ENCODE measurements around the gene ABCD1.
"Not testable (repeated sequence)": the region's sequence is repeated elsewhere in the genome, so short reads cannot be mapped to it uniquely, and the experiment has no call there.

The ABCD1 gene

DNA sequence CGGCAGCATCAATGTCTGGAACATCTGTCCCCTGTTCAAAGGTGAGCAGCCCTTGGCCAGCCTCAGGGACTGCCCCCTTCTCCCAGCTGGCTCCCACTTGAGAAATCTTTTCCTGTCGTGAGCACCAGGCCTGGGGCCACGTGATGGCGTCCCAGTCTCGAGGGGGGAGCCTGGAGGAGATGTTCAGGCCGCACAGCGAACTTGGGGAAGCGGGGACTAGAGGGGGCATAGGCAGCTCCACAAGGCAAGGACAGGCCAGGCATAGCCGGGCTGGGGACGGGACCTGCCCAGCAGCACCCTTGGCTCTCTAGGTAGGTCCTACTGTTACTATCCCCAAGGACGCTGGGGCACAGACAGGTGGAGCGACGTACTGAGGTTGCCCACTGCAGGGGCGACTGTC, 34.2 kb upstream of the ABCD1 start:
- H3K4me3 ChIP-seq (ENCODE audit: low read depth, low read length): no peak overlapping the region
- in situ Hi-C loops (cut with HindIII; ENCODE audit: low sequenced_read_pairs): no loop called here
- no peak for DNase-seq (ENCODE audit: low read depth, low spot score)
- TF ChIP-seq, protein P1, sequence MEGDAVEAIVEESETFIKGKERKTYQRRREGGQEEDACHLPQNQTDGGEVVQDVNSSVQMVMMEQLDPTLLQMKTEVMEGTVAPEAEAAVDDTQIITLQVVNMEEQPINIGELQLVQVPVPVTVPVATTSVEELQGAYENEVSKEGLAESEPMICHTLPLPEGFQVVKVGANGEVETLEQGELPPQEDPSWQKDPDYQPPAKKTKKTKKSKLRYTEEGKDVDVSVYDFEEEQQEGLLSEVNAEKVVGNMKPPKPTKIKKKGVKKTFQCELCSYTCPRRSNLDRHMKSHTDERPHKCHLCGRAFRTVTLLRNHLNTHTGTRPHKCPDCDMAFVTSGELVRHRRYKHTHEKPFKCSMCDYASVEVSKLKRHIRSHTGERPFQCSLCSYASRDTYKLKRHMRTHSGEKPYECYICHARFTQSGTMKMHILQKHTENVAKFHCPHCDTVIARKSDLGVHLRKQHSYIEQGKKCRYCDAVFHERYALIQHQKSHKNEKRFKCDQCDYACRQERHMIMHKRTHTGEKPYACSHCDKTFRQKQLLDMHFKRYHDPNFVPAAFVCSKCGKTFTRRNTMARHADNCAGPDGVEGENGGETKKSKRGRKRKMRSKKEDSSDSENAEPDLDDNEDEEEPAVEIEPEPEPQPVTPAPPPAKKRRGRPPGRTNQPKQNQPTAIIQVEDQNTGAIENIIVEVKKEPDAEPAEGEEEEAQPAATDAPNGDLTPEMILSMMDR (IDR thresholded peaks at IDR 0.05; ENCODE audit: low read depth, low read length): no peak

DNA sequence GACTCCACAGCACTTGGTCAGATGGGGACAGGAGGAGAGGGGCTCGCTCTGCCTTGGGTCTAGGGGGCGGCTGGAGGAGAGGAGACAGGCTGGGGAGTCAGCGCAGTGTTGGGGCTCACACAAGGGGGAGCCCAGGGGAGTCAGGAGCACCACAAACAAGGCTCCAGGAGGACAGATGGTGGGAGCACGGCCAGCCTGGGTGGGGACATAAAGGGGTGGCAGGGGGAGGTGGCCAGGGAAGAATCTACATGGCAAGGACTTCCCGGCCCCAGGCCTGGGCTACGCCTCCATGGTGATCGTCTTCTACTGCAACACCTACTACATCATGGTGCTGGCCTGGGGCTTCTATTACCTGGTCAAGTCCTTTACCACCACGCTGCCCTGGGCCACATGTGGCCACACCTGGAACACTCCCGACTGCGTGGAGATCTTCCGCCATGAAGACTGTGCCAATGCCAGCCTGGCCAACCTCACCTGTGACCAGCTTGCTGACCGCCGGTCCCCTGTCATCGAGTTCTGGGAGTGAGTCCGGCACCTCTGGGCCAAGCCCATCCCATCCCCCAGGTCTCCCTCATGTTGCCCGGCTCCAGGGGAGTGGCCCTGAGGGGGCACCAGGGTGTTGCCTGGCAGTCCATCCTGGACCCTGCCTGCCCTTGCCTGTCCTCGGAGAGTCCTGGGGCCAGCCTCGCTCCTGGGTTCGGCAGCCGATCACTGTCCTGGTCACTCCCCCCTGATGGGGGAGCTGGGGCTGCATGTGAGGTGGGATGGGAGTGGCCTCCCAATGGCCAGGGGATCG, 33.4 kb upstream of the ABCD1 start:
- in situ Hi-C loops (cut with HindIII; ENCODE audit: low sequenced_read_pairs); H3K4me3 ChIP-seq (ENCODE audit: low read depth, low read length); DNase-seq (ENCODE audit: low read depth, low spot score): not testable (repeated sequence)

- no peak overlapping the region for H3K4me3 ChIP-seq (ENCODE audit: low read depth, low read length)
- in situ Hi-C loops (cut with HindIII; ENCODE audit: low sequenced_read_pairs): no loop called here
- TF ChIP-seq, protein P1 (IDR thresholded peaks at IDR 0.05; ENCODE audit: low read depth, low read length): no peak
- DNase-seq (ENCODE audit: low read depth, low spot score): no peak
Measured at GRCh38 chrX:153692003-153692402, 32.7 kb upstream of the ABCD1 start.

- no peak overlapping the region for H3K4me3 ChIP-seq (ENCODE audit: low read depth, low read length)
- no peak for DNase-seq (ENCODE audit: low read depth, low spot score)
- TF ChIP-seq, protein P1 (IDR thresholded peaks at IDR 0.05; ENCODE audit: low read depth, low read length): no peak
- in situ Hi-C loops (cut with HindIII; ENCODE audit: low sequenced_read_pairs): no loop called here
Measured at GRCh38 chrX:153692611-153693156, 32.0 kb upstream of the ABCD1 start.

- in situ Hi-C loops (cut with HindIII; ENCODE audit: low sequenced_read_pairs): no loop called here
- TF ChIP-seq, protein P1 (IDR thresholded peaks at IDR 0.05; ENCODE audit: low read depth, low read length): no peak
- no peak overlapping the region for H3K4me3 ChIP-seq (ENCODE audit: low read depth, low read length)
- no peak for DNase-seq (ENCODE audit: low read depth, low spot score)
Measured at GRCh38 chrX:153693216-153694086, 31.2 kb upstream of the ABCD1 start.

- H3K4me3 ChIP-seq (ENCODE audit: low read depth, low read length); in situ Hi-C loops (cut with HindIII; ENCODE audit: low sequenced_read_pairs); DNase-seq (ENCODE audit: low read depth, low spot score): not testable (repeated sequence)
Measured at GRCh38 chrX:153694256-153694655, 30.4 kb upstream of the ABCD1 start.

DNA sequence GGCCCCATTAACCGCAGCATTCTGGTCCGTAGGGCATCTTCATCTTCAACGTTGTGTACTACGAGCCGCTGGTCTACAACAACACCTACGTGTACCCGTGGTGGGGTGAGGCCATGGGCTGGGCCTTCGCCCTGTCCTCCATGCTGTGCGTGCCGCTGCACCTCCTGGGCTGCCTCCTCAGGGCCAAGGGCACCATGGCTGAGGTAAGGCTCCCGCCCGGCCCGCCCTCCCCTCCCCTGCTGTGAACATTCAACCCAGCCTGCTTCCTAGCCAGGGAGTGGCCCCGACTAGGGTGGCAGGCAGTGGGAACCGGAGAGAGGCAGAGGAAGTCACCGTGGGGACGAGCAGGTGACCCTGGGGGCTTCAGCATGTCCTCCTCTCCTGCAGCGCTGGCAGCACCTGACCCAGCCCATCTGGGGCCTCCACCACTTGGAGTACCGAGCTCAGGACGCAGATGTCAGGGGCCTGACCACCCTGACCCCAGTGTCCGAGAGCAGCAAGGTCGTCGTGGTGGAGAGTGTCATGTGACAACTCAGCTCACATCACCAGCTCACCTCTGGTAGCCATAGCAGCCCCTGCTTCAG, 29.9 kb upstream of the ABCD1 start:
- in situ Hi-C loops (cut with HindIII; ENCODE audit: low sequenced_read_pairs): no loop called here
- TF ChIP-seq, protein P1 (IDR thresholded peaks at IDR 0.05; ENCODE audit: low read depth, low read length): no peak

More for the DNA sequence above, 29.9 kb upstream of the ABCD1 start:
- H3K4me3 ChIP-seq (ENCODE audit: low read depth, low read length): no peak overlapping the region
- no peak for DNase-seq (ENCODE audit: low read depth, low spot score)

All from astrocyte of the spinal cord (primary cell).